AG10803 (cell line): ENCODE results near the gene KCND2.
"Not testable (repeated sequence)": the region's sequence is repeated elsewhere in the genome, so short reads cannot be mapped to it uniquely, and the experiment has no call there.

Experiments used
- DNase-seq: peaks from one replicate; pipeline ENCODE4 v3.0.0; 2010; ENCODE audit warnings: low read depth
- H3K4me3 ChIP-seq: 2 replicates; pipeline ENCODE4 v1.5.1; 2011; ENCODE audit warnings: mild to moderate bottlenecking, low read length, control low read depth
- TF ChIP-seq, protein P1 (sequence below): conservative IDR thresholded peaks from 2 replicates; pipeline ENCODE4 v1.5.1; 2011; ENCODE audit warnings: mild to moderate bottlenecking, low read length, control low read depth, inconsistent platforms

The KCND2 gene

DNA sequence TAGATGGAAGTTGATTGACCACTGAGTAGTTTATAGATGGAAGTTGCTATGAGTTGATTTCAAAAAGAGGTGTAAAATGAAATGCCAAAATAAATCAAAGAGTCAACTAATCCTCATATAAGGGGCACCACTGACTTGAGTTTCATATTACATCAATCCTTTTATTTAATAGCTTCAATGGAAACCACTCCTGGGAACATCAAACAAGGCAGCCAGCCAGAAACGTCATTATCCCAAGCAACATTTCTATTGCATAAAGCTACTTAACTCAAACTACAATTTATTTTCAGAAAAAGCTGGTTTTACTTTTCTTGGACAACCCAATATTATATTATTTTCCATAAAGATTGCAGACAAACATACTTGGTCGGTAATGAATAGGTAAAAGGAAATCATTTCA lies 422.9 kb downstream of the KCND2 start:
- TF ChIP-seq, protein P1, sequence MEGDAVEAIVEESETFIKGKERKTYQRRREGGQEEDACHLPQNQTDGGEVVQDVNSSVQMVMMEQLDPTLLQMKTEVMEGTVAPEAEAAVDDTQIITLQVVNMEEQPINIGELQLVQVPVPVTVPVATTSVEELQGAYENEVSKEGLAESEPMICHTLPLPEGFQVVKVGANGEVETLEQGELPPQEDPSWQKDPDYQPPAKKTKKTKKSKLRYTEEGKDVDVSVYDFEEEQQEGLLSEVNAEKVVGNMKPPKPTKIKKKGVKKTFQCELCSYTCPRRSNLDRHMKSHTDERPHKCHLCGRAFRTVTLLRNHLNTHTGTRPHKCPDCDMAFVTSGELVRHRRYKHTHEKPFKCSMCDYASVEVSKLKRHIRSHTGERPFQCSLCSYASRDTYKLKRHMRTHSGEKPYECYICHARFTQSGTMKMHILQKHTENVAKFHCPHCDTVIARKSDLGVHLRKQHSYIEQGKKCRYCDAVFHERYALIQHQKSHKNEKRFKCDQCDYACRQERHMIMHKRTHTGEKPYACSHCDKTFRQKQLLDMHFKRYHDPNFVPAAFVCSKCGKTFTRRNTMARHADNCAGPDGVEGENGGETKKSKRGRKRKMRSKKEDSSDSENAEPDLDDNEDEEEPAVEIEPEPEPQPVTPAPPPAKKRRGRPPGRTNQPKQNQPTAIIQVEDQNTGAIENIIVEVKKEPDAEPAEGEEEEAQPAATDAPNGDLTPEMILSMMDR = no peak
- H3K4me3 ChIP-seq = no peak overlapping the region
- DNase-seq = no peak

DNA sequence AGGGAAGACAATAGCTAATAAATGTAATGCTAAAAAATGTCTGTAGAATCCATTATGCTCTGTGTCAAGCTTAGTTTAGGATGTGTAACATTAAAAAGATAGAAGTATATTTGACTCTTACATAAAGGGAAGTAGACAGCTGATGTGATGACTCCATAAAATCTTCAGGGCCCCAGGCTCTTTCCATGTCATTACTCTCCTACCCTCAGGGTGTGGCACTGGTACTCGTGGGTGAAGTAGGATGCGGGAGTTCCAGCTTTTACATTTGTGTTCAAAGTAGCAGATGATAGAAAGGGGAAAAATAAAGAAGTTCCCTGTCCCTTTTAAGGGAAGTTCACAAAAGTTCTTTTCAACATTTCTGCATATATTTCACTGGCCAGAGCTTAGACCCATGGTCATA lies 427.8 kb downstream of the KCND2 start:
- TF ChIP-seq, protein P1 = no peak
- H3K4me3 ChIP-seq = no peak overlapping the region
- no peak for DNase-seq

DNA sequence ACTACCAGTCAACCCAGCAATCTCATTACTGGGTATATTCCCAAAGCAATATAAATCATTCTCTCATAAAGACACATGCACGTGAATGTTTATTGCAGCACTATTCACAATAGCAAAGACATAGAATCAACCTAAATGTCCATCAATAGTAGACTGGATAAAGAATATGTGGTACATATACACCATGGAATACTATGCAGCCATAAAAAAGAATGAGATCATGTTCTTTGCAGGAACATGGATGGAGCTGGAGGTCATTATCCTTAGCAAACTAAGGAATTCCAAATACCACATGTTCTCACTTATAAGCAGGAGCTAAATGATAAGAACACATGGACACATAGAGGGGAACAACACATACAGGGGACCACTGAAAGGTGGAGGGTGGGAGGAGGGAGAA lies 429.4 kb downstream of the KCND2 start:
- not testable (repeated sequence) for H3K4me3 ChIP-seq, DNase-seq

DNA sequence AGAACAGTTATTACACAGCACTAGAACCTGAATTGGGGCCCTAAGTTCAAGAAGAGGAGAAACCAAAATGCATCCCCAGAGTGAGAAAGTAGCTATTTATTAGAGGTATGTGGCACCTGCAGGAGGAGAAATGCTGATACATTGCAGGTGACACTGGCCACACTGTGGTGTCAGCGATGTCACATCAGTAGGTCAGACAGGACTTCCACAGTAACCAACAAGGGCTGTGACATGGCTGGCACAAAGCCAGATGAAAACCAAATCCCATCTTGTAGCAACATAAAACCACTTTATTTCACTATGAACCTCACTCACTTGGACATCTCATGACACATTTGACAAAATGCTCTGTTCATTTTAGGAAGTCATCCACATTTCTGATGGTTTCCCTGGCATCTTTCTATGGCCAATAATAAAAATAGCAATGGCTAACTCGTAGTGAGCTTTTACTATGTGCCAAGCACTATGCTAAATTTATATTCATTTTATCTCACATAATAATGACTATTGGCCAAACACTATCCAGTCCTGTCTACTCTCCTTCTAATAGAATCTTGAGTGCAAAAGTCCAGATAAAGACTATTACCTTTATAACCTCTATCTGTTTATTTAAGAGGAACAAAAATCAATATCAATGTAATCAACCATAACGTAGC lies 430.7 kb downstream of the KCND2 start:
- no peak overlapping the region for H3K4me3 ChIP-seq
- no peak for DNase-seq
- TF ChIP-seq, protein P1 = no peak

DNA sequence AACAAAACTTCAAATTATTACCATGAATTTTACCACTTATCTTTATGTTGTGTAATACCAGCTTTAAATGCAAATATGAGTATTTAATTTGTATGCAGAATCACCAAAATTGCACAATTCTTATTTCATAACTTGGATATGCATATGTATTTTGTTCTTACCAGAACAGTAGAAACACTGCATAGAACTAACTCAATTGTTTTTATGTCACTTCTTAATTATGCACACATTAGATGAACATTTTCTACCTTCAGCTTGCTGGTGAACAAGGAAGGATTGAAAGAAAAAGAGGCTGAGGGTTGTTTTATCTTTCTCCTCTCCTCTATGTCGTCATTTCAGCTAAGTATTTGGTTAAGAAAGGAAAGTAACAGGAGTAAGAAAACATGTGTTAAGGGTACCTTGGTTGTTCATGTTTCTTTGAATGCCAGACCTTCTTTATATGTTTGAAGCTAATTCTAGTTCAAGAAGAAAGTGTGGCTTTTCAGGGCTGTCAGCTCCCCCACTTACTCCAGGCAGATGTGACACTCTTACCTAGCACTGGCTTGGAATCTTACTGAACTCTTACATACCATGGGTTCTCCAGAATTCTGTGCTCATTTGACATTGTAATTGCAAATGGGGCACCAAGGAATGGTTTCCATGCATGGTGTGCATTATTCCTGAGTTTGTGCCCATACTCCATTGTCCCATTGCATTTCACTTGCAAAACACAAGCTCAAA lies 436.4 kb downstream of the KCND2 start:
- TF ChIP-seq, protein P1 = no peak
- H3K4me3 ChIP-seq = no peak overlapping the region
- no peak for DNase-seq

DNA sequence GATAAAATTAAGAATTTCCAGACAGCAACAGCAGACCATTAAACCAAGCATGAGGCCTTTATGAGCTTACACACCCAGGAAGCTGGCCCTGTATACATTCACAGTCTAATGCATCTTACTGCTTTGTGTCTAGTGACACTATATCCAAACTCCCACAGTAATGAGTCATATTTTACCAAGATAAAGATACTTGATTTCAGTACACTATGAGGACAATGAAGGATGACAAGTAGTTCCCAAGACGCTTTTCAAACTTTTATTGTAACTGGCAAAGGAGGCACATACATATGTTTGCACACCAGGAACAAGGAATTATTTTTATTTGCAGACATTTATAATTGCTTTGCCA lies 437.0 kb downstream of the KCND2 start:
- TF ChIP-seq, protein P1 = no peak
- no peak for DNase-seq
- no peak overlapping the region for H3K4me3 ChIP-seq

DNA sequence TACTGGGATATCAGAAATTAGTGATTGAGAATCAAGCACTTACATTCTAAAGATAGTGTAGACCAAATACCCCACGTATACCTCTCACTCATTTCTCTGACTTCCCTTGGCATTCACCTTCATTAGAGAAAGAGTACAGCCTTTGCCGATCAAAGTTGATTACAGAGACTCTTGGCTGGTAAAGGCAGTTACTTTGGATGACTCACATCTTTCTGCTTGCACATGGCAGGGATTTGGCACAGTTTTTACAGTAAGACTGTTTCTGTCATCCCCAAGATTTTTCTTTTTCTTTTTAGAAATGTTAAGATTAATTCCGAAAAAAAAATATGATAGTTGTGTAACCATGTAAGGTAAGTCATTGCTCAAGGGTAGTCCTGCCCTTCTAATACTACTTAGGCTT lies 442.0 kb downstream of the KCND2 start:
- DNase-seq = no peak
- TF ChIP-seq, protein P1 = no peak
- H3K4me3 ChIP-seq = no peak overlapping the region
